ENCODE measurements around the gene RHNO1. TPM values are rescaled to one million over a fixed set of nuclear protein-coding genes. Genes with fewer than 3 reads are reported as not detected.

The RHNO1 gene
- total RNA-seq, 1 experiment from 2014 or later: 71.7 TPM

DNA sequence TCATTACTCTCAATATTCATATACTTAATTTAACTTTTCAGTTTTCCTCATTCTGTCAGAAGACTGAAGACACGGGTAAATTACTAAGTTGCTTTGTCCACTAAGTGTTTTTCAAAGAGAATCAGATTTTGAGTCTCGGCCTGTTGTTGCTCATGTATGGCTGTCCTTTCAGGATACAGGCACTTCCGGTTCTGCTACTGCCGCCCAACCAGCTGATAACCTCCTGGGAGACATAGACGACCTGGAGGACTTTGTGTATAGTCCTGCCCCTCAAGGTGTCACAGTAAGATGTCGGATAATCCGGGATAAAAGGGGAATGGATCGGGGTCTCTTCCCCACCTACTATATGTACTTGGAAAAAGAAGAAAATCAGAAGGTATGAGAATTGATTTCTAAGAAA lies 53.8 kb downstream of the RHNO1 start:
- Histone ChIP-seq H3K27ac (ENCODE audit: low read depth, low read length, poor library complexity, severe bottlenecking) (no peak overlapping the region), H3K9me3 (ENCODE audit: low read depth, low read length, poor library complexity, severe bottlenecking) (no peaks in the 10 kb centered on the region), H3K27me3 (replicated peaks; ENCODE audit: insufficient read depth, low read depth, low read length, poor library complexity) (no peaks in the 10 kb centered on the region), H3K4me1 (ENCODE audit: insufficient read depth, low read length, poor library complexity, severe bottlenecking) (no peaks in the 10 kb centered on the region), H3K36me3 (ENCODE audit: insufficient read depth, low read length, poor library complexity, severe bottlenecking) (peaks cover 74% of the 10 kb centered on the region), H3K4me3 (ENCODE audit: low read depth, low read length, poor library complexity, severe bottlenecking) (no peak overlapping the region)
- POLR2A ChIA-PET (ENCODE audit: low non-redundant PET): no interaction called here
- no peak for TF ChIP-seq EZH2 (IDR thresholded peaks at IDR 0.05; ENCODE audit: borderline replicate concordance, low read depth, low read length, poor library complexity, severe bottlenecking)
- TF ChIP-seq, protein P1, sequence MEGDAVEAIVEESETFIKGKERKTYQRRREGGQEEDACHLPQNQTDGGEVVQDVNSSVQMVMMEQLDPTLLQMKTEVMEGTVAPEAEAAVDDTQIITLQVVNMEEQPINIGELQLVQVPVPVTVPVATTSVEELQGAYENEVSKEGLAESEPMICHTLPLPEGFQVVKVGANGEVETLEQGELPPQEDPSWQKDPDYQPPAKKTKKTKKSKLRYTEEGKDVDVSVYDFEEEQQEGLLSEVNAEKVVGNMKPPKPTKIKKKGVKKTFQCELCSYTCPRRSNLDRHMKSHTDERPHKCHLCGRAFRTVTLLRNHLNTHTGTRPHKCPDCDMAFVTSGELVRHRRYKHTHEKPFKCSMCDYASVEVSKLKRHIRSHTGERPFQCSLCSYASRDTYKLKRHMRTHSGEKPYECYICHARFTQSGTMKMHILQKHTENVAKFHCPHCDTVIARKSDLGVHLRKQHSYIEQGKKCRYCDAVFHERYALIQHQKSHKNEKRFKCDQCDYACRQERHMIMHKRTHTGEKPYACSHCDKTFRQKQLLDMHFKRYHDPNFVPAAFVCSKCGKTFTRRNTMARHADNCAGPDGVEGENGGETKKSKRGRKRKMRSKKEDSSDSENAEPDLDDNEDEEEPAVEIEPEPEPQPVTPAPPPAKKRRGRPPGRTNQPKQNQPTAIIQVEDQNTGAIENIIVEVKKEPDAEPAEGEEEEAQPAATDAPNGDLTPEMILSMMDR (conservative IDR thresholded peaks at IDR 0.05; ENCODE audit: low read depth, low read length): no peak
- BruUV-seq (replicated peaks): no TSS peak
- DNase-seq (ENCODE audit: low spot score): no peak
- CTCF ChIA-PET: no interaction called here
- intact Hi-C loops (cut with micrococcal nuclease; ENCODE audit: unreplicated experiment): no loop called here

DNA sequence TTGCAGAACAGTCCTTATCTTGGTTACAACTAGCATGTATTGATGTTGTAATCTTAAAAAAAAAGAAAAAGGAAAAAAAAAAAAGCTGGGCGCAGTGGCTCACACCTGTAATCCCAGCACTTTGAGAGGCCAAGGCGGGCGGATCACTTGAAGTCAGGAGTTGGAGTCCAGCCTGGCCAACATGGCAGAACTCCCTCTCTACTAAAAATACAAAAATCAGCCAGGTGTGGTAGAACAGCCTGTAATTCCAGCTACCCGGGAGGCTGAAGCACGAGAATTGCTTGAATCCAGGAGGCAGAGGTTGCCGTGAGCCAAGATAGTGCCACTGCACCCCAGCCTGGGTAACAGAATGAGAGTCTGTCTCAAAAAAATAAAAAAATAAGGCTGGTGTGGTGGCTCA lies 56.6 kb downstream of the RHNO1 start:
- no TSS peak for BruUV-seq (replicated peaks)
- TF ChIP-seq, protein P1 (conservative IDR thresholded peaks at IDR 0.05; ENCODE audit: low read depth, low read length): no peak
- no peak for TF ChIP-seq EZH2 (IDR thresholded peaks at IDR 0.05; ENCODE audit: borderline replicate concordance, low read depth, low read length, poor library complexity, severe bottlenecking)
- Histone ChIP-seq H3K4me1 (ENCODE audit: insufficient read depth, low read length, poor library complexity, severe bottlenecking) (no peaks in the 10 kb centered on the region), H3K27ac (ENCODE audit: low read depth, low read length, poor library complexity, severe bottlenecking) (no peak overlapping the region), H3K36me3 (ENCODE audit: insufficient read depth, low read length, poor library complexity, severe bottlenecking) (peaks cover 72% of the 10 kb centered on the region), H3K4me3 (ENCODE audit: low read depth, low read length, poor library complexity, severe bottlenecking) (no peak overlapping the region), H3K9me3 (ENCODE audit: low read depth, low read length, poor library complexity, severe bottlenecking) (no peaks in the 10 kb centered on the region), H3K27me3 (replicated peaks; ENCODE audit: insufficient read depth, low read depth, low read length, poor library complexity) (no peaks in the 10 kb centered on the region)
- ChIA-PET CTCF (no interaction called here), POLR2A (ENCODE audit: low non-redundant PET) (no interaction called here)
- no peak for DNase-seq (ENCODE audit: low spot score)
- intact Hi-C loops (cut with micrococcal nuclease; ENCODE audit: unreplicated experiment): no loop called here

DNA sequence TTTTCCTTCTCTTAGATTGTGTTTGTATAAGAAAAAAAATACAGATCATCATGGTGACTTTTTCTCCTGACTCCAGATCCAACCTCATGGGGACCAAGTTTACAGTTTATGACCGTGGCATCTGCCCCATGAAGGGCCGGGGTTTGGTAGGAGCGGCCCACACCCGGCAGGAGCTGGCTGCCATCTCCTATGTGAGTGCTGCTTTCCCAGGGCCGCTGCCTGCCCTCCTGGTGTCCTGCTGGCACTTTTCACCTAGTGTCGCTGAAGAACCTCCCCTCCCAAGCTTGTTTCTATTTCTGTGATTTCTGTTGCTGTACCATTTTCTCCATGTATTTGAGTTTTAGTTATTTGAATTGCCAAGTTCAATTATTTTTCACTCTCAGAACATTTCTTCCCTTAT lies 57.3 kb downstream of the RHNO1 start:
- intact Hi-C loops (cut with micrococcal nuclease; ENCODE audit: unreplicated experiment): no loop called here
- BruUV-seq (replicated peaks): no TSS peak
- H3K4me1 ChIP-seq (ENCODE audit: insufficient read depth, low read length, poor library complexity, severe bottlenecking): no peaks in the 10 kb centered on the region
- POLR2A ChIA-PET (ENCODE audit: low non-redundant PET): no interaction called here
- H3K4me3 ChIP-seq (ENCODE audit: low read depth, low read length, poor library complexity, severe bottlenecking): no peak overlapping the region
- H3K9me3 ChIP-seq (ENCODE audit: low read depth, low read length, poor library complexity, severe bottlenecking): no peaks in the 10 kb centered on the region
- H3K27me3 ChIP-seq (replicated peaks; ENCODE audit: insufficient read depth, low read depth, low read length, poor library complexity): no peaks in the 10 kb centered on the region
- CTCF ChIA-PET: no interaction called here
- DNase-seq (ENCODE audit: low spot score): no peak
- TF ChIP-seq EZH2 (IDR thresholded peaks at IDR 0.05; ENCODE audit: borderline replicate concordance, low read depth, low read length, poor library complexity, severe bottlenecking): no peak
- TF ChIP-seq, protein P1 (conservative IDR thresholded peaks at IDR 0.05; ENCODE audit: low read depth, low read length): no peak
- H3K27ac ChIP-seq (ENCODE audit: low read depth, low read length, poor library complexity, severe bottlenecking): no peak overlapping the region
- peaks cover 80% of the 10 kb centered on the region for H3K36me3 ChIP-seq (ENCODE audit: insufficient read depth, low read length, poor library complexity, severe bottlenecking)
